Measurements from ENCODE around the gene LRP6. TPM values are rescaled to one million over a fixed set of nuclear protein-coding genes. Genes with fewer than 3 reads are reported as not detected.

The LRP6 gene
- total RNA-seq, 1 experiment from 2014 or later: 62.4 TPM

DNA sequence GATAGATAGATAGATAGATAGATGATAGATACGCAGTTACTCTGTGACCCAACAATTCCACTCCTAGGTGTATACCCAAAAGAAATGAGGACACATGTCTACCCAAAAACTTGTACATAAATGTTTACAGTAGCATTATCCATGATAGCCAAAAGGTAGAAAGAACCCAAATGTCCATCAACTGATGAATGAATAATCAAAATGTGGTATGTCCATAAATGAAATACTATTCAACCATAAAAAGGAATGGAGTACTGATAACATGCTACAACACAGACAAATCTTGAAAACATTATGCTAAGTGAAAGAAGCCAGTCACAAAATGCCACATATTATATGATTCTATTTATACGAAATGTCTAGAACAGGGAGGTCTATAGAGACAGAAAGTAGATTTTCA, 36.1 kb upstream of the LRP6 start:
- H2BK20ac ChIP-seq (ENCODE audit: low read depth, low read length, poor library complexity, severe bottlenecking): no peak overlapping the region
- H2AK5ac ChIP-seq (ENCODE audit: insufficient read length, low read length): no peak overlapping the region
- H4K8ac ChIP-seq (replicated peaks; ENCODE audit: insufficient read length, low read depth, low read length): no peak overlapping the region
- H2BK120ac ChIP-seq (ENCODE audit: low read depth, low read length, poor library complexity, severe bottlenecking): no peak overlapping the region
- peaks cover 4 to 5% of the 10 kb centered on the region in 2 experiments; a peak in 3 of 5 replicates for H3K9me3 Mint-ChIP-seq
- WGBS (ENCODE audit: extremely low coverage, insufficient read length, low lambda C conversion rate): no CpG with 5 or more reads among the region's 2 CpGs
- no peak overlapping the region for H3K56ac ChIP-seq (ENCODE audit: insufficient read length, low read depth, low read length)
- no peak overlapping the region for H3K23ac ChIP-seq (ENCODE audit: insufficient read length, low read depth, low read length)
- no peak overlapping the region for H3K18ac ChIP-seq (ENCODE audit: insufficient read length, low read depth, low read length)
- H3K4ac ChIP-seq (ENCODE audit: low read depth, low read length): no peak overlapping the region
- no peak overlapping the region for H2BK15ac ChIP-seq (ENCODE audit: low read depth, low read length)
- peaks cover 0 to 5% (median 0%) of the 10 kb centered on the region in 3 experiments; a peak in 2 of 7 replicates for H3K36me3 Mint-ChIP-seq (ENCODE audit: insufficient read depth in 1 of 3, low read depth in 3 of 3)
- no peak overlapping the region for H4K5ac ChIP-seq (ENCODE audit: insufficient read length, low read depth, low read length)
- H3T11ph ChIP-seq (ENCODE audit: low read length): no peak overlapping the region
- no peaks in the 10 kb centered on the region for H3K4me1 Mint-ChIP-seq
- no peak overlapping the region for H3K27ac Mint-ChIP-seq
- no peaks in the 10 kb centered on the region for H3K27me3 Mint-ChIP-seq (ENCODE audit: low read depth)
- no peak overlapping the region for H3K4me3 Mint-ChIP-seq
- H4K91ac ChIP-seq (ENCODE audit: insufficient read length, low read depth, low read length): no peak overlapping the region
- no peaks in the 10 kb centered on the region for H3K27me3 ChIP-seq (ENCODE audit: insufficient read depth, low read length)
- H3K79me2 ChIP-seq (ENCODE audit: insufficient read depth, low read length): no peaks in the 10 kb centered on the region
- DNase-seq: no peak
- no peak overlapping the region for H3K9ac ChIP-seq (ENCODE audit: extremely low read depth, insufficient read length, low read length)
- no peaks in the 10 kb centered on the region for H4K20me1 ChIP-seq (ENCODE audit: control insufficient read depth, insufficient read depth, insufficient read length)
- no peak overlapping the region for H2AFZ ChIP-seq (ENCODE audit: low read length)
- no peaks in the 10 kb centered on the region for H3K9me3 ChIP-seq (ENCODE audit: control insufficient read depth, low read depth, low read length)
- no peak overlapping the region for H3K4me2 ChIP-seq (ENCODE audit: insufficient read depth, insufficient read length, low read length)
- no peak overlapping the region for H3K14ac ChIP-seq (ENCODE audit: insufficient read depth, low read length)
- no peak overlapping the region for H3K27ac ChIP-seq (ENCODE audit: insufficient read length, low read depth, low read length)
- no peak overlapping the region for H2BK5ac ChIP-seq (ENCODE audit: insufficient read length, low read length)
- TF ChIP-seq, protein P1, sequence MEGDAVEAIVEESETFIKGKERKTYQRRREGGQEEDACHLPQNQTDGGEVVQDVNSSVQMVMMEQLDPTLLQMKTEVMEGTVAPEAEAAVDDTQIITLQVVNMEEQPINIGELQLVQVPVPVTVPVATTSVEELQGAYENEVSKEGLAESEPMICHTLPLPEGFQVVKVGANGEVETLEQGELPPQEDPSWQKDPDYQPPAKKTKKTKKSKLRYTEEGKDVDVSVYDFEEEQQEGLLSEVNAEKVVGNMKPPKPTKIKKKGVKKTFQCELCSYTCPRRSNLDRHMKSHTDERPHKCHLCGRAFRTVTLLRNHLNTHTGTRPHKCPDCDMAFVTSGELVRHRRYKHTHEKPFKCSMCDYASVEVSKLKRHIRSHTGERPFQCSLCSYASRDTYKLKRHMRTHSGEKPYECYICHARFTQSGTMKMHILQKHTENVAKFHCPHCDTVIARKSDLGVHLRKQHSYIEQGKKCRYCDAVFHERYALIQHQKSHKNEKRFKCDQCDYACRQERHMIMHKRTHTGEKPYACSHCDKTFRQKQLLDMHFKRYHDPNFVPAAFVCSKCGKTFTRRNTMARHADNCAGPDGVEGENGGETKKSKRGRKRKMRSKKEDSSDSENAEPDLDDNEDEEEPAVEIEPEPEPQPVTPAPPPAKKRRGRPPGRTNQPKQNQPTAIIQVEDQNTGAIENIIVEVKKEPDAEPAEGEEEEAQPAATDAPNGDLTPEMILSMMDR (conservative IDR thresholded peaks at IDR 0.05): no peak
- no peaks in the 10 kb centered on the region for H3K4me1 ChIP-seq (ENCODE audit: insufficient read depth, low read length)
- no peak overlapping the region for H2BK12ac ChIP-seq (ENCODE audit: insufficient read length, low read depth, low read length)
- H3K23me2 ChIP-seq (ENCODE audit: insufficient read length, low read depth, low read length, poor library complexity, severe bottlenecking): no peaks in the 10 kb centered on the region
- no peaks in the 10 kb centered on the region for H3K79me1 ChIP-seq (ENCODE audit: insufficient read depth, low read depth, low read length, poor library complexity, severe bottlenecking)
